ENCODE data around the gene ADARB2.

Gene ADARB2

GRCh38 chr10:1376384-1376945, 360.9 kb downstream of the ADARB2 start:
- CTCF ChIA-PET = no interaction called here
- no peak for DNase-seq (ENCODE audit: extremely low spot score)
- POLR2A ChIA-PET = no interaction called here
- TF ChIP-seq L3MBTL2 (conservative IDR thresholded peaks at IDR 0.05) = no peak
- TF ChIP-seq HDGF (IDR thresholded peaks at IDR 0.05; ENCODE audit: borderline replicate concordance) = no peak
- TF ChIP-seq ARNT (IDR thresholded peaks at IDR 0.05) = no peak
- no peak for TF ChIP-seq FOXM1 (IDR thresholded peaks at IDR 0.05; ENCODE audit: borderline replicate concordance)
- no peak for TF ChIP-seq PKNOX1 (IDR thresholded peaks at IDR 0.05)
- no peak for TF ChIP-seq BHLHE40 (IDR thresholded peaks at IDR 0.05; ENCODE audit: borderline replicate concordance)
- no peak for TF ChIP-seq ELF4 (IDR thresholded peaks at IDR 0.05)
- no peak for TF ChIP-seq CTBP1 (IDR thresholded peaks at IDR 0.05; ENCODE audit: borderline replicate concordance)
- no peak for TF ChIP-seq TARDBP (IDR thresholded peaks at IDR 0.05)
- no peak for TF ChIP-seq ZNF384 (IDR thresholded peaks at IDR 0.05)
- TF ChIP-seq NFRKB (IDR thresholded peaks at IDR 0.05) = no peak
- TF ChIP-seq FOXA1 (IDR thresholded peaks at IDR 0.05) = no peak
- TF ChIP-seq LEF1 (IDR thresholded peaks at IDR 0.05; ENCODE audit: borderline replicate concordance) = no peak
- no peak for TF ChIP-seq FOXK2 (IDR thresholded peaks at IDR 0.05)
- TF ChIP-seq SP1 (IDR thresholded peaks at IDR 0.05) = no peak
- TF ChIP-seq SUZ12 (IDR thresholded peaks at IDR 0.05) = no peak

- ChIA-PET CTCF (no interaction called here), POLR2A (no interaction called here)
Observed at GRCh38 chr10:1375346-1376170, 361.8 kb downstream of the ADARB2 start.

GRCh38 chr10:1374511-1375345, 362.6 kb downstream of the ADARB2 start:
- no peak for DNase-seq (ENCODE audit: extremely low spot score)
- TF ChIP-seq ZNF384 (IDR thresholded peaks at IDR 0.05) (no peak), SUZ12 (IDR thresholded peaks at IDR 0.05) (no peak), L3MBTL2 (conservative IDR thresholded peaks at IDR 0.05) (no peak), NFRKB (IDR thresholded peaks at IDR 0.05) (no peak), LEF1 (IDR thresholded peaks at IDR 0.05; ENCODE audit: borderline replicate concordance) (no peak), CTBP1 (IDR thresholded peaks at IDR 0.05; ENCODE audit: borderline replicate concordance) (no peak), HDGF (IDR thresholded peaks at IDR 0.05; ENCODE audit: borderline replicate concordance) (no peak), BHLHE40 (IDR thresholded peaks at IDR 0.05; ENCODE audit: borderline replicate concordance) (no peak), ELF4 (IDR thresholded peaks at IDR 0.05) (no peak), SP1 (IDR thresholded peaks at IDR 0.05) (no peak), FOXA1 (IDR thresholded peaks at IDR 0.05) (no peak), FOXK2 (IDR thresholded peaks at IDR 0.05) (no peak)
- ChIA-PET POLR2A (no interaction called here), CTCF (interaction anchor here (0.6 kb wide), 1 partner anchor 1589 kb away, joined by 3 read pairs; no protein-coding TSS in a partner anchor)

More at GRCh38 chr10:1375346-1376170, 361.8 kb downstream of the ADARB2 start:
- DNase-seq (ENCODE audit: extremely low spot score) = no peak
- TF ChIP-seq SUZ12 (IDR thresholded peaks at IDR 0.05) = no peak

- TF ChIP-seq ELF4 (IDR thresholded peaks at IDR 0.05) (no peak), FOXA1 (IDR thresholded peaks at IDR 0.05) (no peak), ARNT (IDR thresholded peaks at IDR 0.05) (no peak), TARDBP (IDR thresholded peaks at IDR 0.05) (no peak), PKNOX1 (IDR thresholded peaks at IDR 0.05) (no peak), CTBP1 (IDR thresholded peaks at IDR 0.05; ENCODE audit: borderline replicate concordance) (no peak), LEF1 (IDR thresholded peaks at IDR 0.05; ENCODE audit: borderline replicate concordance) (no peak), NFRKB (IDR thresholded peaks at IDR 0.05) (no peak), SP1 (IDR thresholded peaks at IDR 0.05) (no peak), FOXM1 (IDR thresholded peaks at IDR 0.05; ENCODE audit: borderline replicate concordance) (no peak), HDGF (IDR thresholded peaks at IDR 0.05; ENCODE audit: borderline replicate concordance) (no peak), SUZ12 (IDR thresholded peaks at IDR 0.05) (no peak), BHLHE40 (IDR thresholded peaks at IDR 0.05; ENCODE audit: borderline replicate concordance) (no peak), ZNF384 (IDR thresholded peaks at IDR 0.05) (no peak), FOXK2 (IDR thresholded peaks at IDR 0.05) (no peak), L3MBTL2 (conservative IDR thresholded peaks at IDR 0.05) (no peak)
- DNase-seq (ENCODE audit: extremely low spot score) = no peak
- CTCF ChIA-PET = no interaction called here
- POLR2A ChIA-PET = no interaction called here
Observed at GRCh38 chr10:1373287-1373686, 364.0 kb downstream of the ADARB2 start.

- no peak for DNase-seq (ENCODE audit: extremely low spot score)
- no peak for TF ChIP-seq L3MBTL2 (conservative IDR thresholded peaks at IDR 0.05)
- no peak for TF ChIP-seq ARNT (IDR thresholded peaks at IDR 0.05)
- TF ChIP-seq PKNOX1 (IDR thresholded peaks at IDR 0.05) = no peak
- no peak for TF ChIP-seq CTBP1 (IDR thresholded peaks at IDR 0.05; ENCODE audit: borderline replicate concordance)
- TF ChIP-seq LEF1 (IDR thresholded peaks at IDR 0.05; ENCODE audit: borderline replicate concordance) = no peak
- no peak for TF ChIP-seq FOXM1 (IDR thresholded peaks at IDR 0.05; ENCODE audit: borderline replicate concordance)
- no peak for TF ChIP-seq ZNF384 (IDR thresholded peaks at IDR 0.05)
- TF ChIP-seq TARDBP (IDR thresholded peaks at IDR 0.05) = no peak
- TF ChIP-seq SP1 (IDR thresholded peaks at IDR 0.05) = no peak
- no peak for TF ChIP-seq NFRKB (IDR thresholded peaks at IDR 0.05)
- no peak for TF ChIP-seq ELF4 (IDR thresholded peaks at IDR 0.05)
- no peak for TF ChIP-seq BHLHE40 (IDR thresholded peaks at IDR 0.05; ENCODE audit: borderline replicate concordance)
- POLR2A ChIA-PET = no interaction called here
- CTCF ChIA-PET = interaction anchor here (0.7 kb wide), 1 partner anchor 49 kb away, joined by 3 read pairs; no protein-coding TSS in a partner anchor
Observed at GRCh38 chr10:1372212-1372611, 365.1 kb downstream of the ADARB2 start.

Data from HEK293T (cell line).